ENCODE results near the gene PTPRU.

Gene PTPRU

DNA sequence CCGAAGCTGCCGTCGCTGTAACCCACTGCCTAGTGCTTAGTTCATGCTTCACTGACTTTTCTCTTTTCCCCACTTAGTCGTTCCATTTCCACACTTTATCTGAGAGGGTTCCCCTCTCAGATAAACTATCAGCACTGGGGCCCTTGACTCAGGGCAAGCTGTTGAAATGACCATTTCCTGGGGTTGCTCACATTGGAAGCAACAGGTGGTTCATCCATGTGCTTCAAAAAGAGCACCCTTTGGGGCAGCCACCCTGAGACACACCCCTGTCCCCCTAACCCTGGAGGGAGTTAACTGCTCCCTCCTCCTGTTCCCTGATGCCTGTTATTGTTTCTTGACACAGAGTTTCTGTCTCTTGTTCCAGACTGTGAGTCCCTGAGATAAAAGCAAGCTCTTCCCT, 107.2 kb downstream of the PTPRU start:
- DNase-seq, result no peak

DNA sequence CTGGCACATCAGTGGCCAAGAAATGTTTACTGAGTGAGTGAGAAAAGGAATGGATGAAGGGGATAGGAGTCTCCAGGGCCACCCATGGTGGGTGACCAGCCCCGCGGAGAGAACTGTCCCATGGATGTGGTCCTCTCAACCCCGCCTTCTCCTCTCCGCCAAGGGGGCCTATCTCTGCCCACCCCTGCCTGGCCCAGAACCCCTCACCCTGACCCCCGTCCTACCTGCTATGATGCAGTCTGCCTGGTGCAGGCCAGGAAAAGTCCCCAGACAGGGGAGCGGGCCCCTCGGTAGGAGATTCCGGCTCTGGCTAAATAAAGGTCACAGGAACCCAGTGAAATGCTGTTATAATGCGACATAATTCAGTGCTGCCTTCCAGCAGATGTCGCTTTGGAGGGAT, 107.6 kb downstream of the PTPRU start:
- DNase-seq, result no peak

- no peak for DNase-seq
Observed at GRCh38 chr1:29344336-29344735, 108.0 kb downstream of the PTPRU start.

GRCh38 chr1:29346576-29346975, 110.3 kb downstream of the PTPRU start:
- no peak for DNase-seq

- no peak for DNase-seq
Observed at GRCh38 chr1:29349871-29350491, 113.7 kb downstream of the PTPRU start.

GRCh38 chr1:29352719-29353420, 116.5 kb downstream of the PTPRU start:
- no peak for DNase-seq

- no peak for DNase-seq
Observed at GRCh38 chr1:29354511-29355098, 118.3 kb downstream of the PTPRU start.

GRCh38 chr1:29355375-29355774, 119.1 kb downstream of the PTPRU start:
- DNase-seq, result no peak

DNA sequence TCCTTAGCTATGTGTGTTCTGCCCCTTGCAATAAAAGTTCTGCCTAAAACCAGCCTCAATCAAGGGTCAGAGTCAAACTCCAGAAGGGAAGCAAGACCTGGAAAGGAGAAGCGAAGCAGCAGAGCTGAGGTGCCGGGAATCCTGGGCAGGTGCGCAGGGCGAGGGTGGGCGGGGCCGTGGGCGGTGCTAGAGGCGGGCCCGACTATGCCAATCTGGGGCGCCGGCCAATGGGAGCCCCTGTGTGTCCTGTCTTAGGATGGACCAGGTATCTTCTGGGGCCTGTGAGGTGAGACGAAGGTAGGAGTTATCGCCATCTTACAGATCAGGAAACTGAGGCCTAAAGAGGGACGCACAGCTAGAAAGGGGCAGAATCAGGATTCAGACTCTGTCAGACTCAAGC, 120.3 kb downstream of the PTPRU start:
- no peak for DNase-seq

GRCh38 chr1:29357452-29357851, 121.1 kb downstream of the PTPRU start:
- DNase-seq, result no peak

GRCh38 chr1:29358183-29358582, 121.9 kb downstream of the PTPRU start:
- DNase-seq, result no peak

GRCh38 chr1:29360768-29361167, 124.4 kb downstream of the PTPRU start:
- DNase-seq, result no peak

DNA sequence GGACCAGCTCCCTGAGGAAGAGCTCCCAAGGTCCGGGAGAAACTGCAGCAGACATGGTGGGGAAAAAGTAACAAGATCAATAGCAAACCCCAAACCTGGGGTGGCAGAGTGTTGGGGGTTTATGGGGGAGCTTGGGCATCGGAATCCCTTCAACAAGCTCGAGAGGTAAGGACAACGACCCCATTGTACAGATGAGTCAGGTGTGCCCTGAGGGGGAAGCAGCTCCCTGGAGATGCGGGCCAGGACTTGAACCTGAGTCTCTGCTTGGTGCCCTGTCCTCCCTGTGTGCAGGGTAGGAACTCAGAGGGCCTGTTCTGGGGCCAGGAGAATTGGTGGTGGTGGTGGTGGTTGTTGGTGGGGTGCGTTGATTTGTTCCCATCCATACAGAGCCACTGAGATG, 125.4 kb downstream of the PTPRU start:
- no peak for DNase-seq

DNA sequence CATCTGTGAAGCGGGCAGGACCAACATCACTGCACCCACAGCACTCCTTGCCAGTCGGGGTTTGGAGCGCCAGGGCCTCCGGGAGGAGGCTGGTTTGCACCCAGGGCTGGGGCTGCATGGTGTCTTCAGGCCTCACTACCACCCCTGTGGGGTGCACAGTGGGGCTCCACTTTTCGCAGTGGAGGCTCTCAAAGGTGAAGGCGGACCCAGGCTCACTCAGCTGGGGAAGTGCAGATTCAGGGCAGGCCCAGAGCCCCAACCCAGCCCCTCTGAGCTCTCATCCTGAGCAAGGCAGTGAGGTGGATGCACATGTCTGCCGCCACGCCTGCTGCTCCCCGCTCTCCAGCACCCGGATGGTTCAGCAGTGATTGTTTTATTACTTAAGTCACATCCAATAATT, 125.8 kb downstream of the PTPRU start:
- no peak for DNase-seq

- DNase-seq, result no peak
Observed at GRCh38 chr1:29362764-29363163, 126.4 kb downstream of the PTPRU start.

- no peak for DNase-seq
Observed at GRCh38 chr1:29363536-29363935, 127.2 kb downstream of the PTPRU start.

GRCh38 chr1:29364101-29364678, 127.9 kb downstream of the PTPRU start:
- no peak for DNase-seq

- no peak for DNase-seq
Observed at GRCh38 chr1:29365906-29366670, 129.8 kb downstream of the PTPRU start.

- no peak for DNase-seq
Observed at GRCh38 chr1:29368936-29369932, 132.9 kb downstream of the PTPRU start.

DNA sequence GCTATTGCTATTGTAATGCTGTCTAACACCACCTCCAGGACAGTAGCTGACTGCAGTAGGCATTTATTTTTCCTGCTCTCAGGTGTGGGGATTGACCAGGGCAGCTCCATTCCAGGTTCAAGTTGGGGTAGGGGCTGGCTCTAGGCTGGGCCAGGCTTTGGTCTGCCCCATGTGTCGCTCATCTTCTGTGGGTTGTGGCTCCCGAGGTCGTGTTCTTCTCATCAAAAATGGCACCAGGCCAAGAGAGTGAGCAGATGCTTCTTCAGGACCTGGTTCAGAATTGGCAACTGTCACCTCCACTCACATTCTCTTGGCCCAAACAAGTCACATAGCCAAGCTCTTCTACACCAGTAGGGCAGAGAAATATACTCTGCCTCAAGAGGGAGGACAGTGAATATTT, 133.7 kb downstream of the PTPRU start:
- DNase-seq, result no peak

GRCh38 chr1:29371332-29371731, 135.0 kb downstream of the PTPRU start:
- DNase-seq, result no peak

DNA sequence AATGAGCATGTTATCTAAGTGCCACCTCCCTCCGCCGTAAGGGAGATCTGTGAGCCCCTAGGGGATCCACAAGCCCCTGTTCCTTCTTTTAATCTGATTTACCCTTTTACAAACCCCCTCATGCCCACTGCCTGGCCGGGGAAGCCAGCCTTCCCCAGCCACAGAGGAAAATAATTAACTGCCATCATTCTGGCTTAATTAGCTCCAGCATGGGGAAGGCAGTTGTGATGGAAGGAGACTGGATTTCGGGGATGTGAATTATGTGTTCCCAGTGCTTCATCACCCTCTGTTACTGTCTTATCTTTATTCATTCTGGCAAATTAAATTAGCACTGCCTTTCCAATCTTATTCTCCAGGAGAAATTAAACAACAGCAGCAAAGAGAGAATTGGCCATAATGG, 135.8 kb downstream of the PTPRU start:
- no peak for DNase-seq

Measured in EL (cell line).